CD4-positive, alpha-beta T cell treated with Interferon alpha-2 for 1 hour (primary cell): ENCODE results near the gene CUL3.
A peak's percentile ranks its signal among the peaks of the same experiment; 100 is the strongest.
"Not testable (repeated sequence)": the region's sequence is repeated elsewhere in the genome, so short reads cannot be mapped to it uniquely, and the experiment has no call there.

Experiments
- DNase-seq, 2 donors: peaks; one replicate each; pipeline ENCODE4 v3.0.0-alpha.2; 2020 to 2022

Gene CUL3

DNA sequence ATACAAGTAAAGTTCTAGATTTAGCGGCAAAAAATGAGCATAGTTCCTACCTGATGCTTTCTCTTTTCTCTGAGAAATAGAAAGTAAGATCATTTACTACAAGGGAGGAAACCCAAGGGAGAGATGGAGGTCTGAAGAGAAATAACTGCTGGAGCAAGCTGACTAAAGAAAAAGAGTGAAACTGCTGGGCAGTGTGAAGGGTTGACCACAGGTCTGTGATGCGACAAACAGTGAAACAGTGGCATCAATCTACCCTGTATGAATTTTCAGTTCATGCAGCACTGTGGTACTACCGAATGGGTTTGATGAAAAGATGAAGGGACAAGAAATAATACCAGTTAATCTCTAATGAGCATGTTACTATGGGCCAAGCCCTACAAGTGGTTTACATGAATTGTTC lies 52.2 kb downstream of the CUL3 start:
- no peak for DNase-seq

DNA sequence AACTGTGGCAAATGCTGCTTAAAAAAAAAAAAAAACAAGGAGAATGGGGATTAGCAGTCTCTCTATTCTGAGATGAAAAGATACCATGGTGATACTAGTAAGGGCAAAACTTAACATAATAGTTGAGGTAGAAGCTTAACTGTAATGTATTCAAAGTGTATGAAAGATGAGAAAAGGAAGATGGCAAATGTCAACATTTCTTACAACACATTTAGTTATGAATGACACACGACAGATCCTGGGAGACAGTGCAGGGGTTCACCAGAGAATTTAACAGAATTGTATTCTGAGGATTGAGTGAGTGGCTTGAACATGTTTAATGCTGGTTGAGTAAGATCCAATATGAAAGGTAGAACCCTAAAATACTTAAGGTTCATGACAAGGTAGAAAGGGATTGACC lies 52.7 kb downstream of the CUL3 start:
- no peak for DNase-seq

DNA sequence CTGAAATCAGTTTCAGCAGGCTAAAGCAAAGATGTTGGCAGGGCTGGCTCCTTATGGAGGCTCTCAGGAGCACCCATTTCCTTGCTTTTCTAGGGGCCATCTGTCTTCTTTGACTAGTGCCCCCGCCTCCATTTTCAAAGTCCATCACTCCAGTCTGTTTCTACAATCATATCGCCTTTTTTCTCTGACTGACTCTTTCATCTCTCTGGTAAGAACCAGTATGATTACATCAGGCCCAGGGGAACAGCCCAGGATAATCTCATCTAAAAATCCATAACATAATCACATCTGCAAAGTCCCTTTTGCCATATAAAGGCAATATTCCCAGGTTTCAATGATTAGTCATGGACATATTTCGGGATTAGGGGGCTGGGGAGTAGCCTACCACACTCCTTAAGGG lies 57.0 kb downstream of the CUL3 start:
- no peak for DNase-seq

DNA sequence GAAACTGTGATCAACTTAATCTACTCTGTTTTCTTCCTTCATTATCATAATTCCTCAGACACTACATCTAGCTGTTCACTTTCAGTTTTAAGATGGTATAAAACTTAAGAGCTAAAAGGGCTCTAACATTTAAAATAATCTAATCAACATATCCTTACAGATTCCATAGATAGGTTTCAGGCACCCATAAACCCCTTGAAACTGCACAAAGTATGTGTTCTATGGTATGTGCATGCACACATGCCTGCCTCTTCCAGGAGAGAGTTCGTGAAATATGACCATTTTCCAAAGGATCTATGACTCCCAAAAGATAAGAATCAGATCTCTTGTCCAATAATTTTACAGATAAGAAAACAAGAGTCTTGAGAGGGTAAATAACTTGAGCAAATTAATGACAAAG lies 59.4 kb downstream of the CUL3 start:
- DNase-seq: no peak

DNA sequence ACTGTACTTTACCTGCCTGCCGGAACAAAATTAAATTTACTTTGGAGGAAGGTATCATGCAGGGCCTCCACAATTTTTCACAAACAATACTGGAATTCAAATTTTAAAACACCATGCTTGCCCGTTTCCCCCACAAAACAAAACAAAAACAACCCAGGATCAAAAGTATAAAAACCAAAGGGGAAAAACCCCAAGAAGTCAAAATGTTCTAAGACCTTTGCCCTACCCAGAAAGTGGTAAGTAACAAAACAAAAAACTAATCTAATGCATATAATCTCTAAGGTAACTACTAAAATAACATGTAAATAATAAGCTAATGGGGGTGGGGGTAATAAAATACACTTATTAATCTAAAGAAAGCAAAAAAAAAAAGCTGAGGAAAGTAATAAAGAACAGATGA lies 60.5 kb downstream of the CUL3 start:
- DNase-seq: peak in 1 of 2 donors; percentile 30

DNA sequence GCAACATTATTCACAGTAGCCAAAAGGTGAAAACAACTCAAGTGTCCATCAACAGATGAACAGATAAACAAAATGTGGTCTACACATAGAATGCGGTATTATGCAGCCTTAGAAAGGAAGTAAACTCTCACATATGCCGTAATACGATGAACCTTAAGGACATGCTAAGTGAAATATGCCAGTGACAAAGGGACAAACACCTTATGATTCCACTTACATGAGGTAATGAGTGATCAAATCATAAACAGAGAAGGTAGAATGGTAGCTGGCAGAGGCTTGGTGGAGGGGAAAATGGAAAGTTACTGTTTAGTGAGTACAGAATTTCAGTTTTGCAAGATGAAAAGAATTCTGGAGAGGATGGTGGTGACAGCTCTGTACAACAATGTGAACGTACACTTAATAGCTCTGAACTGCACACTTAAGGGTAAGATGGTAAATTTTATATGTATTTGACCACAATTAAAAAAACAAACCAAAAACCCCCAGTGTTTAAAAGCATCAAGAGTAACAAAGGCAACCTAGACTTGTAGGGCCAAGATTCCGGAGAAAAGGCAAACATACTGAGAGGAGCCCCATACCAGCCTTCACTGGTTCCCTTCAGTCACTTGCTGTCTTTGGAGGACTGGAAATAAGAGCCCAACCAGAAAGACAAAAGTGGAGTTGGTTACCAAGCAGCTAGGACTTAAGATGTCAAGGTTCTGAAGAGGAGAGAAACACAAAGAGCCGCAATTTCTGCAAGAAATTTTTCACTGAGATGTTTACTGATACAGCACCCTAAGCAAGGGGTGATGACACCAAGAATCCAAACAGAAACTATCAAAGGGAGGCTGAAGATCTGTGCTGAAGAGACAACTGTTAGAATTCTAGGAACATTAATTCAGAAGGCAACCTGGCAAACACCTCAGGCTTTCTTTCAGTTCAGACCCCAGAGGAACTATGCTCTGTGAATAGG lies 61.3 kb downstream of the CUL3 start:
- DNase-seq: peak in 1 of 2 donors; percentile 32

DNA sequence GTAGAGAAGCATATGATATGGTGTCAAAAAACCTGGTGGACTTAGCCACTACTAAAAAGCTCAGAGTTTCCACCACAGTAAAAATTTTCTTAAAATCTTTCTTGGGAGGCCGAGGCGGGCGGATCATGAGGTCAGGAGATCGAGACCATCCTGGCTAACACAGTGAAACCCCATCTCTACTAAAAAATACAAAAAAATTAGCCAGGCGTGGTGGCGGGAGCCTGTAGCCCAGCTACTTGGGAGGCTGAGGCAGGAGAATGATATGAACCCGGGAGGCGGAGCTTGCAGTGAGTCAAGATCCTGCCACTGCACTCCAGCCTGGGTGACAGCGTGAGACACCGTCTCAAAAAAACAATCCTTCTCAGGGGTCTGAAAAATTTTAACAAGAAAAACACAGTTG lies 62.7 kb downstream of the CUL3 start:
- DNase-seq: not testable (repeated sequence)

DNA sequence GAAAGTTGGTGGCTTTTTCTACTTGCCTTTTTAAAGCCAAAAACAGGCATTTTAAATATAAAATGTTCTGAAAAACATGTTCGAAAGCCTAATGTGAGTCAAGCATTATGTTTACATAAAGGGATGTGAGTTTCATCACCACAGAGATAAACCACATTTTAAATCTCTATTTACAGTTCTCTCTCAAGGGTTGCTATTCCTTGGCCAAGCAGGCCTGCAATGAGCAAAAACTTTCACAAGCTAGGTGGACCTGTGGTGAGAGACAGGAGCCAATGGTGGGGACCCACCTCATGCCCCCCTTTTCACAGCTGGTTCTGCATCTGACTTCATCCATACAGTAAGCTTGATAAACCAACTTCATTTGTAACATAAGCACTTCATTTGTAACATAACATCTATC lies 65.1 kb downstream of the CUL3 start:
- no peak for DNase-seq

DNA sequence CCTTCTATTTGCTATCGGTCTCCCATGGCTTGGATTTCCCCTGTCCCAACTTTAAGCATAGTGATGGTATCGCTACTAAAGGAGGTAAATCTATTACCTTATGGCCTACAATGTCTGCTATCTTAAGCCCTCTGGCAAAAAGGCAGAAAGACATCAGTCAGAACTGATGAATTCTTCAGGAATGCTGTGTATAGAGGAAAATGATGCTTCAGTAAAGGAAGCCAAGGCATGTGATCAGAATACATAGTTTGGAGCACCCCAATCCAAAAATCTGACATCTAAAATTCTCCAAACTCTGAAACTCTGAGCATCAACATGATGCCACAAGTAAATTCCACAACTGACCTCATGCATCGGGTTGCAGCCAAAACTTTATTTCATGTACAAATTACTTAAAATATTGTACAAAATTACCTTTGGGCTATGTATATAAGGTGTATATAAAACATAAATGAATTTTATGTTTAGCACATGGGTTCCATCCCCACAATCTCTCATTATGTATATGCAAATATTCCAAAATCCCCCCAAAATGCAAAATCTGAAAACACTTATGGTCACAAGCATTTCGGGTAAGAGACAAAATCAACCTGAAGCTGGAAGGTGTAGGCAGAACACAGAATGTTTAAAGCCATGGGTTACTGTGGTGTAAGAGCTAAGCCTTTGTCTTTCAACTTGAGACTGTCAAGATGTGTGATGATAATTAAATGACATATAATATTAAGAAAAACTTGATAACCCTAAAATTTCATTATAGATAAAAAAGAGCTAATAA lies 66.2 kb downstream of the CUL3 start:
- no peak for DNase-seq

DNA sequence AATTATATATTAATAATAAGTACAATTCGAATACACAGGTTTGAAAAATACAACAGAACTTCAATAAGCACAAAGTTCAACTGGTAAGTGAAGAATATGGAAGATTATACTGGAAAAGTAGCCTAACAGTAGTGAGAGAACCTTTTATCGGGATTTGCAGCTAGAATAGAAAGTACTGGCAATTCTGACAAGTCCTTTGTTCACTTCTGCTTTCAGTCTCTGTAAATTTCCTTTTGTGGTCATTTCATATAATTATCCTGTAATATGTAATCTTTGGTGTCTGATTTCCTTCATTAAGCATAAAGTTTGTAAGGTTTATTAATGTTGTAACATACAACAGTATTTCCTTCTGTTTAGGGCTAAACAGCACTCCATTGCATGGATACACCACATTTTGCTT lies 67.2 kb downstream of the CUL3 start:
- peak in 1 of 2 donors; percentile 5 for DNase-seq

DNA sequence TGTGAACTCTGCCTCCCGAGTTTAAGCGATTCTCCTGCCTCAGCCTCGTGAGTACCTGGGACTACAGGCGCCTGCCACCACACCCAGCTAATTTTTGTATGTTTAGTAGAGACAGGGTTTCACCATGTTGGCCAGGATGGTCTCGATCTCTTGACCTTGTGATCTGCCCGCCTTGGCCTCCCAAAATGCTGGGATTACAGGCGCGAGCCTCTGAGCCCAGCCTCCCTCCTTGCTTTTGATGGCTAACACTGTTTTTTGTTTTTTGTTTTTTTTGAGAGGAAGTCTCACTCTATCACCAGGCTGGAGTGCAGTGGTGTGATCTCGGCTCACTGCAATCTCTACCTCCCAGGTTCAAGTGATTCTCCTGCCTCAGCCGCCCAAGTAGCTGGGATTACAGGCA lies 68.8 kb downstream of the CUL3 start:
- not testable (repeated sequence) for DNase-seq

DNA sequence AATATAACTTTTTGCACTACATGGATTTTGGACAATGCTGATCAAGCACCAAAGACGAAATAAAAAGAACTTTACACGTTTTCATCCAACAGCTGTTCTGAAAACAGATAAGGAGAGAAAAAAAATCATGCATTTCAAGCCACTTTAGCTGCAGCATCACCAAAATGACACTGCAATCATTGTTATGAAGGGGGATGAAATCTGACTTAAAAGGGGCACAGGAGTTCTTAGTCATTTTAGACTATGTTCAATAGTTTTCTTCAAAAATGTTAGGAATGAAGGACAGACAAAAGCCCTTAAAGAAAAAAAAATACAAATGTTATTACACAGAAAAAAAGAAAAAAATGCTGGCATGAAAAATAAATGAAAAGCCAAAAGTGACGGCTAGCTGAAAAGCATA lies 71.2 kb downstream of the CUL3 start:
- DNase-seq: no peak

DNA sequence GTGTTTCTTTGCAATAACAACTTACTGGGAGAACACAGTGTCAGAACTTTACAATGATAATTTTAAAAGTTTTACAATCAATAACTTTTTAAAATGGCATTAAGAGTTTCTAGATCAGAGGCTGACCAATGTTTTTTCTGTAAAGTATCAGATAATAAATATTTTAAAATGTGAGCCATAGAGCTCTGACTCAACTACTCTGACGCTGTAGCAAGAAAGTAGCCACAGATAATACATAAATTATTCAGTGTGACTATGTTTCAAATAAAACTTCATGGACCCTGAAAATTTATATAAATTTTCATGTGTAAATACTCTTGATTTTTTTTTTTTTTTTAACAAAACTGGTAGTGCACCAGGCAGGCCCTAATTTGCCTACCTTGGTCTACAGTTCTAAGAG lies 77.4 kb downstream of the CUL3 start:
- no peak for DNase-seq

DNA sequence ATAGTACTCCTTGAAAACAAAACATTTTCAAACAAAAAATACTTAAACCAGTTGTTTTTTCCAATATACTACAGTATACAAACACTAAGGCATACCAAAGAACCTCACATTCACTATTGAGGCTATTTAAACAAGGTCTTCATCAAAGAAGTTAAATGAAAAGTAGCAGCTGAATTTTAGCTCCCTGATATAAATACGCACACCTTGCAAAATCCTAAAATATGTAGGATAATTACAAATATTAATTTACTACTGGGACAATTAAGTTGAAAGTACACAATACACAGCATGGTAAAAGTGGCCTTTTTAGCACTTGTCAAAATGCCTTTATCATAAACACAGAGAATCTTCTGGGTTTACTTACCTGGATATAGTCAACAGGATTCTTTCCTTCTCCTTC lies 78.7 kb downstream of the CUL3 start:
- no peak for DNase-seq

DNA sequence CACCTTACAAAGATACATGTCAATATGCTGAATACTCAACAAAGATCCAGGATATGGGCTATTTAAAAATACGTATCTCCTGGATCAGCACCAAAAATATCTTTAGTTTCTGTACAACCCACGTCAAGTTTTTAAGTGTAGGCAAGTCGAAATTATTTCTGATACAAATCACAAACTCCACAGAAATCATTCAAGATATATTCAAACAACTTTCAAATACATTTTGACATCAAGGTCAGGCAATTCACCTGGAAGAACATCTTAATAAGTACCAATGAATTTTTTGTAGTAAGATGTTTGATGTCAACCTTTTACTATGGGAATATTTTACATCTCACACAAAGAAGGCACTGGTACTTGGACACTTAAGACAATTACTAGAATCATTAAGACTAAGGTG lies 86.2 kb downstream of the CUL3 start:
- DNase-seq: no peak

DNA sequence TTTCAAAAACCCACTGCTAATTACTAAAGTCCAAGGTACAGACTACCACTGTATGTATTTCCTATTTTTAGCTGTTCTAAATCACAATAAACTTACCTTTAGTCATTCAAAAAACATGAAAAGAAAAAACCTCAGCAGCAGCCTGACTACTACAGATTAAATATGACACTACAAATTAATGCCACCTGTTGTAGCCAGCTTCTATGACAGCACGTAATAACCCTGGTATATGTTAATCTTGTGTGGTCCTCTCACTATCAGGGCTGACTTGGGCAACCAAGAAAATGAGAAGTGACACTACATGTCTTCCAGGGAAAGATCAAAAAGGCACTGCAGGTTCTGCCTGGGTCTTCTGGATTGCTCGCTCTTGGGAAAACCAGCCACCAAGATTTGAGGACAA lies 92.6 kb downstream of the CUL3 start:
- DNase-seq: no peak

DNA sequence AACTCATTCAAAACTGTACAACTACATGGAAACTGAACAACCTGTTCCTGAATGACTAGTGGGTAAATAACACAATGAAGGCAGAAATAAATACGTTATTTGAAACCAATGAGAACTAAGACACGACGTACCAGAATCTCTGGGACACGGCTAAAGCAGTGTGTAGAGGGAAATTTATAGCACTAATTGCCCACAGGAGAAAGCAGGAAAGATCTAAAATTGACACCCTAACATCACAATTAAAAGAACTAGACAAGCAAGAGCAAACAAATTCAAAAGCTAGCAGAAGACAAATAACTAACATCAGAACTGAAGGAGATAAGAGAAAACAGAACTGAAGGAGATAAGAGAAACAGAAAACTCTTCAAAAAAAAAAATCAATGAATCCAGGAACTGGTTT lies 97.2 kb downstream of the CUL3 start:
- not testable (repeated sequence) for DNase-seq

DNA sequence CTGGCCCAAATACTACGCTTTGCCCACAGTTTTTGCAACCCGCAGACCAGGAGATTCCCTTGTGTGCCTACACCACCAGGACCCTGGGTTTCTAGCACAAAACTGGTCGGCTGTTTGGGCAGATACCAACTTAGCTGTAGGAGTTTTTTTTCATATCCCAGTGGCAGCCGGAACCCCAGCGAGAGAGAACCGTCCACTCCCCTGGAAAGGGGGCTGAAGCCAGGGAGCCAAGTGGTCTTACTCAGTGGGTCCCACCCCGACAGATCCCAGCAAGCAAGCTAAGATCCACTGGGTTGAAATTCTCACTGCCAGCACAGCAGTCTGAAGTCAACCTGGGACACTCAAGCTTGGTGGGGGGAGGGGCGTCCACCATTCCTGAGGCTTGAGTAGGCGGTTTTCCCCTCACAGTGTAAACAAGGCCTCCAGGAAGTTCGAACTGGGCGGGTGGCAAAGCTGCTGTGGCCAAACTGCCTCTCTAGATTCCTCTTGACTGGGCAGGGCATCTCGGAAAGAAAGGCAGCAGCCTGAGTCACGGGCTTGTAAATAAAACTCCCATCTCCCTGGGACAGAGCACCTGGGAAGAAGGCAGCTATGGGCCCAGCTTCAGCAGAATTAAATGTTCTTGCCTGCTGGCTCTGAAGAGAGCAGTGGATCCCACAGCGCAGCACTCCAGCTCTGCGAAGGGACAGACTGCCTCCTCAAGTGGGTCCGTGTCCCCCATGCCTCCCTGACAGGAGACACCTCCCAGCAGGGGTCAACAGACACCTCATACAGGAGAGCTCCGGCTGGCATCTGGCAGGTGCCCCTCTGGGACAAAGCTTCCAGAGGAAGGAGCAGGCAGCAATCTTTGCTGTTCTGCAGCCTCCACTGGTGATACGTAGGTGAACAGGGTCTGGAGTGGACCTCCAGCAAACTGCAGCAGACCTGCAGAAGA lies 99.8 kb downstream of the CUL3 start:
- DNase-seq: not testable (repeated sequence)

DNA sequence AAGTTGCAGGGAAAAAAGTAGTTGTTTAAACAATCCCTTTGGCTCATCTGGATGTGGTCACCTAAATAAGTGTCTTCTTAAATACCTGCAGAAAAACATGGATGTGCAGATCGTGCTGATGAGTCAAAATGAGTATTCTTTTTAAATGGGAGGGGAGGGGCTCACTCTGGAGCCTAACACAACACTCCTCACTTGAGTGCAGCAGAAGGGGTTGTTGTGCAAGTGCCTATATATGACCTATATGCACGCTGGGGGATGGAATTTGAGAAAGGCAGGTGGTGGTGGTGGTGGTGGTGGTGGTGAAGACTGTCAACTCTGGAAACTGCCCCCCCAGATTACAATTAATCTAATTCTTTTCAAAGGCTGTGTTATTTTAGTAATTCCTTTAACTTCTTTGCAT lies 105.3 kb downstream of the CUL3 start:
- DNase-seq: no peak

DNA sequence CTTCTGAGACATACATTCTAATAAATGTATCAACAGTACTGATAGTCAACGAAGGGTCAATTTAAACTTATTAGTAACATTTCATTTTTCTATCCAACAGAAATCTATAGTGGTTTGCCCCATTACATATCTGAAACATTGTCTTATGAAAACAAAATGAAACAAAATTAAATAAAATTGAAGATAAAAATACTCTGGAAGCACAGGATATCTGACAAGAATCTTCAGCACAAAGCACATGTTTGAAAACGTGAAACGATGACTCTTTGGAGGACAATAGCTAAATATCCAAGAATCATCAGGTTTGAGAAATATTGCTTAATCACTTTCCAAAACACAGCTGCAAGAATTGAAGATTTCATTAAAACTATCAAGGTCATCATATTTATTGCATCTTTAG lies 112.3 kb downstream of the CUL3 start:
- no peak for DNase-seq

DNA sequence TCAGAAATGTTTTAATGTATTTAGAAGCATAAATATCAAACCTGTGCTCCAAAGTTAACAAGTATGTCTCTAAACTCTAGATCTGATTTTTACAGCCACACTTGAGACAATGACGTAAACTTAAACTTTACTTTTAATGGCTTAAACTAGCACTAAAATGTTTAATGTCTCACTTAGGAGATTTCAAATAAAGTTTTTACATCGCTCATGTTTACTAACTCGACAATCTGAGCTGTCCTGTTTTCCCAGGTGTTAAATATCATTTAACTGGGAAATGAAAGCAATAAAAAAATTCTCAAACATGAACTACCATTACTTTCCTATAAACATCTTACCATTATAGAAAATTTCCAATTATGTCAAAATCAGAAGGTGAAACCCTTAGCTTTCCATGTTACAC lies 113.0 kb downstream of the CUL3 start:
- DNase-seq: no peak

DNA sequence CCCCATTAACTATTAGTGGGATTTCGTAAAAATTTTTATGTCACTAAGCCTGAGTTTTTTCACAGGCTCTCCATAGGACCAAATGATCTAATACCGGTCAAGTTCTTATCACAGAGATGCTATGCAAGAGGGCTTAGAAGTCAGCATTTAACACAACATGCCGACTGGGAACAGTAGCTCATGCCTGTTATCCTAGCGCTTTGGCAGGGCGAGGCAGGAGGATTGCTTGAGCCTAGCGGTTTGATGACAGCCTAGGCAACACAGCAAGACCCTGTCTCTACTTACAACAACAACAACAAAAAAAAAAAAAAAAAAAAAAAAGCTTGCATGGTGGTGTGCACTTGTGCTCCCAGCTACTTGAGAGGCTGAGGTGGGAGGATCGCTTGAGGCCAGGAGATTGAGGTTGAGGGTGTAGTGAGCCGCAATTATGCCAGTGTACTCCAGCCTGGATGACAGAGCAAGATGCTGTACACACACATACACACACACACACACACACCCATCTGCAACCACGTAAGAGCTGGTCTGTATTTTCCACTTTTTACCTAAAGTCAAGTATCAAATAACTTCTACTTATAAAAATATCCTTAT lies 115.7 kb downstream of the CUL3 start:
- DNase-seq: no peak
